GM19468 (cell line): ENCODE results near the gene TADA3.

Experiments used
- ATAC-seq: cut with Tn5 transposase; IDR thresholded peaks from one replicate; pipeline ENCODE4 v1.9.1; 2021; ENCODE audit warnings: mild to moderate bottlenecking, moderate library complexity, moderate number of reproducible peaks; ENCODE audit not compliant: unreplicated experiment; ENCODE audit errors: extremely low read depth

Gene TADA3

GRCh38 chr3:9736831-9737230, 55.4 kb downstream of the TADA3 start:
- ATAC-seq: no peak

GRCh38 chr3:9732740-9733115, 59.5 kb downstream of the TADA3 start:
- no peak for ATAC-seq

GRCh38 chr3:9732080-9732739, 60.1 kb downstream of the TADA3 start:
- ATAC-seq: no peak

- peak; percentile 60 for ATAC-seq
These were observed 60.8 kb downstream of the TADA3 start, which contains the start of gene BRPF1 for GRCh38 chr3:9731206-9732079. Gene BRPF1, plus strand, starts transcription at chr3:9731735. Its CDS starts 2,406 bp downstream, at chr3:9734141.

- no peak for ATAC-seq
These were observed 61.5 kb downstream of the TADA3 start for GRCh38 chr3:9730657-9731205.
